WTC11 (cell line): ENCODE measurements around the gene CCDC183.

Source experiments
- CREB1 ChIP-seq: sonication (generic); formaldehyde crosslinking; IDR thresholded peaks from 2 replicates; pipeline ENCODE4 v1.8.0; 2023; ENCODE audit warnings: mild to moderate bottlenecking, missing genetic modification reagents
- E2F1 ChIP-seq: sonication (generic); formaldehyde crosslinking; IDR thresholded peaks from 2 replicates; pipeline ENCODE4 v1.8.0; 2022; ENCODE audit warnings: mild to moderate bottlenecking, missing genetic modification reagents
- ERG ChIP-seq: fragments of 250-450 bp; sonication (Bioruptor Pico); IDR thresholded peaks from 2 replicates; pipeline ENCODE4 v1.8.0; 2021; ENCODE audit warnings: mild to moderate bottlenecking
- IRF2 ChIP-seq: sonication (generic); formaldehyde crosslinking; IDR thresholded peaks from 2 replicates; pipeline ENCODE4 v1.8.0; 2022; ENCODE audit warnings: low read depth, missing genetic modification reagents, borderline replicate concordance
- KAT7 ChIP-seq: sonication (generic); formaldehyde crosslinking; IDR thresholded peaks from 2 replicates; pipeline ENCODE4 v1.8.1; 2023; ENCODE audit warnings: missing genetic modification reagents, mild to moderate bottlenecking, borderline replicate concordance
- SMAD4 ChIP-seq: sonication (generic); formaldehyde crosslinking; IDR thresholded peaks from 2 replicates; pipeline ENCODE4 v1.8.0; 2022; ENCODE audit warnings: mild to moderate bottlenecking, missing genetic modification reagents
- TCF7 ChIP-seq: sonication (generic); formaldehyde crosslinking; IDR thresholded peaks from 2 replicates; pipeline ENCODE4 v1.8.0; 2022; ENCODE audit warnings: mild to moderate bottlenecking, low read depth, missing genetic modification reagents, moderate library complexity
- ZNF263 ChIP-seq: sonication (generic); formaldehyde crosslinking; IDR thresholded peaks from 2 replicates; pipeline ENCODE4 v1.8.1; 2022; ENCODE audit warnings: low read depth, mild to moderate bottlenecking, moderate library complexity, missing genetic modification reagents
- TF ChIP-seq, protein P1 (sequence below): fragments of 200-600 bp; IDR thresholded peaks from 2 replicates; pipeline ENCODE4 v1.8.0; 2022; ENCODE audit warnings: antibody characterized with exemption
- TF ChIP-seq, protein P2 (sequence below): sonication (generic); formaldehyde crosslinking; IDR thresholded peaks from 2 replicates; pipeline ENCODE4 v1.8.1; 2022; ENCODE audit warnings: low read depth, missing genetic modification reagents, borderline replicate concordance

GRCh38 chr9:136759001-136759400 lies 37.1 kb upstream of the CCDC183 start:
- no peak for TF ChIP-seq ERG (CRISPR knock-in tag)
- TF ChIP-seq, protein P1, sequence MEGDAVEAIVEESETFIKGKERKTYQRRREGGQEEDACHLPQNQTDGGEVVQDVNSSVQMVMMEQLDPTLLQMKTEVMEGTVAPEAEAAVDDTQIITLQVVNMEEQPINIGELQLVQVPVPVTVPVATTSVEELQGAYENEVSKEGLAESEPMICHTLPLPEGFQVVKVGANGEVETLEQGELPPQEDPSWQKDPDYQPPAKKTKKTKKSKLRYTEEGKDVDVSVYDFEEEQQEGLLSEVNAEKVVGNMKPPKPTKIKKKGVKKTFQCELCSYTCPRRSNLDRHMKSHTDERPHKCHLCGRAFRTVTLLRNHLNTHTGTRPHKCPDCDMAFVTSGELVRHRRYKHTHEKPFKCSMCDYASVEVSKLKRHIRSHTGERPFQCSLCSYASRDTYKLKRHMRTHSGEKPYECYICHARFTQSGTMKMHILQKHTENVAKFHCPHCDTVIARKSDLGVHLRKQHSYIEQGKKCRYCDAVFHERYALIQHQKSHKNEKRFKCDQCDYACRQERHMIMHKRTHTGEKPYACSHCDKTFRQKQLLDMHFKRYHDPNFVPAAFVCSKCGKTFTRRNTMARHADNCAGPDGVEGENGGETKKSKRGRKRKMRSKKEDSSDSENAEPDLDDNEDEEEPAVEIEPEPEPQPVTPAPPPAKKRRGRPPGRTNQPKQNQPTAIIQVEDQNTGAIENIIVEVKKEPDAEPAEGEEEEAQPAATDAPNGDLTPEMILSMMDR: no peak
- no peak for TF ChIP-seq TCF7 (CRISPR knock-in tag)
- TF ChIP-seq CREB1 (CRISPR knock-in tag): no peak
- no peak for TF ChIP-seq E2F1 (CRISPR knock-in tag)
- no peak for TF ChIP-seq KAT7
- no peak for TF ChIP-seq SMAD4 (CRISPR knock-in tag)
- TF ChIP-seq ZNF263 (CRISPR knock-in tag): no peak
- TF ChIP-seq, protein P2, sequence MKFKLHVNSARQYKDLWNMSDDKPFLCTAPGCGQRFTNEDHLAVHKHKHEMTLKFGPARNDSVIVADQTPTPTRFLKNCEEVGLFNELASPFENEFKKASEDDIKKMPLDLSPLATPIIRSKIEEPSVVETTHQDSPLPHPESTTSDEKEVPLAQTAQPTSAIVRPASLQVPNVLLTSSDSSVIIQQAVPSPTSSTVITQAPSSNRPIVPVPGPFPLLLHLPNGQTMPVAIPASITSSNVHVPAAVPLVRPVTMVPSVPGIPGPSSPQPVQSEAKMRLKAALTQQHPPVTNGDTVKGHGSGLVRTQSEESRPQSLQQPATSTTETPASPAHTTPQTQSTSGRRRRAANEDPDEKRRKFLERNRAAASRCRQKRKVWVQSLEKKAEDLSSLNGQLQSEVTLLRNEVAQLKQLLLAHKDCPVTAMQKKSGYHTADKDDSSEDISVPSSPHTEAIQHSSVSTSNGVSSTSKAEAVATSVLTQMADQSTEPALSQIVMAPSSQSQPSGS (CRISPR knock-in tag): no peak
- no peak for TF ChIP-seq IRF2
